GM13976 (cell line): ENCODE measurements around the gene PEX7.
"Not testable (repeated sequence)": the region's sequence is repeated elsewhere in the genome, so short reads cannot be mapped to it uniquely, and the experiment has no call there.

Experiments used
- DNase-seq: peaks from one replicate; pipeline ENCODE4 v3.0.0; 2012; ENCODE audit warnings: low spot score
- in situ Hi-C: fragments of 300-500 bp; cut with MboI; formaldehyde crosslinking; loops from one replicate; pipeline ENCODE4 v1.12.0; 2022; ENCODE audit warnings: low sequenced_read_pairs, mixed read lengths, inconsistent platforms; ENCODE audit not compliant: unreplicated experiment
- TF ChIP-seq, protein P1 (sequence below): IDR thresholded peaks from 2 replicates; pipeline ENCODE4 v1.5.1; 2012; ENCODE audit warnings: borderline replicate concordance, mild to moderate bottlenecking; ENCODE audit not compliant: insufficient read depth; ENCODE audit errors: extremely low read depth, missing control alignments, control extremely low read depth

The PEX7 gene

DNA sequence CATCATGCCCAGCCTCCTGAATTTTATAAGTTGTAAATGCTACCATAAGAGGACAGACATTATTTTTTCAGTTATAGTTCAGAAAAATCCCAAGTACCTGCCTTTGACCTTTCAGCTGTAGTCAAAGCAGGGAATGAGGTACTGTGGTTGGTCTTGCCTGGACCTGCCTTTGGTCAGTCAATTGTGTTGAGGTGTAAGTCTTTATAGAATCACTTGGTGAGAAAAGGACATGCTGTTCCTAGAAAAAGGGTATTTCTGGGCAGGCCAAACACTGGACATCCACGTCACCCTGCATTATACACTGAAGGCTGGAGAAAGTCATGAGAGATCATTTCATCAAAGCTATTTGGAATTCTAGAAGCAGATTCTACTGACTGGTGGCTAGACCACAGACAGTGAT, 40.3 kb downstream of the PEX7 start:
- no peak for DNase-seq
- TF ChIP-seq, protein P1, sequence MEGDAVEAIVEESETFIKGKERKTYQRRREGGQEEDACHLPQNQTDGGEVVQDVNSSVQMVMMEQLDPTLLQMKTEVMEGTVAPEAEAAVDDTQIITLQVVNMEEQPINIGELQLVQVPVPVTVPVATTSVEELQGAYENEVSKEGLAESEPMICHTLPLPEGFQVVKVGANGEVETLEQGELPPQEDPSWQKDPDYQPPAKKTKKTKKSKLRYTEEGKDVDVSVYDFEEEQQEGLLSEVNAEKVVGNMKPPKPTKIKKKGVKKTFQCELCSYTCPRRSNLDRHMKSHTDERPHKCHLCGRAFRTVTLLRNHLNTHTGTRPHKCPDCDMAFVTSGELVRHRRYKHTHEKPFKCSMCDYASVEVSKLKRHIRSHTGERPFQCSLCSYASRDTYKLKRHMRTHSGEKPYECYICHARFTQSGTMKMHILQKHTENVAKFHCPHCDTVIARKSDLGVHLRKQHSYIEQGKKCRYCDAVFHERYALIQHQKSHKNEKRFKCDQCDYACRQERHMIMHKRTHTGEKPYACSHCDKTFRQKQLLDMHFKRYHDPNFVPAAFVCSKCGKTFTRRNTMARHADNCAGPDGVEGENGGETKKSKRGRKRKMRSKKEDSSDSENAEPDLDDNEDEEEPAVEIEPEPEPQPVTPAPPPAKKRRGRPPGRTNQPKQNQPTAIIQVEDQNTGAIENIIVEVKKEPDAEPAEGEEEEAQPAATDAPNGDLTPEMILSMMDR, result no peak
- in situ Hi-C loops, result no loop called here

DNA sequence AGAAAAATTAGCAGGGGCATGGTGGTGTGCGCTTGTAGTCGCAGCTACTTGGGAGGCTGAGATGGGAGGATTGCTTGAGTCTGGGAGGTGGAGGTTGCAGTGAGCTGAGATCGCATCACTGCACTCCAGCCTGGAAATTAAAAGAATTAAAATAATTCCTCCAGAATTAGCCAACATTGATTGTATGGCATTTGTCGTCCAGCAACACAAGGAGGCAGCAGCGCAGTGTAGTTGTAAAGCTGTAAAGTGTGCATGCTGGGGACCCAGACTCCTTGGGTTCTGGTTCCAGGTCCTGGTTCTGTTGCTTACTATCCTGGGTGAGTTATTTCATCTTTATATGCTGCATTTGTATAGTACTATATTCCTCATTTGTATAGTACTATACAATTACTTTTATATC, 41.4 kb downstream of the PEX7 start:
- TF ChIP-seq, protein P1, result no peak
- no peak for DNase-seq
- in situ Hi-C loops, result no loop called here

DNA sequence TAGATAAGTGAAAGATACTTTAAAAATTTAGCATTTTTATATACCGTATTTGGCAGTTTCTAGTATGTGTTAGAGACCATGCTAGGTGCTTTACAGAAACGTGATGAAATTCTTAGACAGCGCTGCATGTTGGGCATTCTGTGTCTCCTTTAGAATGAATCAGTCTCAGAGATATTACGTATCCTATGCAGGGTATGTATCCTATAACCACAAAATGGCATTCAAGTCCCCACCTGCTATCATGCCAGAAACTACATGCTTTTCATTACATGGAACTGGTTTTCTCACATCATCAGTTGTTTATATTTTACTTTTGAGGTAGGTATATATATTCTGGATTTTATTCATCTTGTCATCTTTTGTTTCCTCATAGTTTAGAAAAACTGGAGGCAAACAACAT, 42.3 kb downstream of the PEX7 start:
- DNase-seq, result no peak
- TF ChIP-seq, protein P1, result no peak
- in situ Hi-C loops, result no loop called here

DNA sequence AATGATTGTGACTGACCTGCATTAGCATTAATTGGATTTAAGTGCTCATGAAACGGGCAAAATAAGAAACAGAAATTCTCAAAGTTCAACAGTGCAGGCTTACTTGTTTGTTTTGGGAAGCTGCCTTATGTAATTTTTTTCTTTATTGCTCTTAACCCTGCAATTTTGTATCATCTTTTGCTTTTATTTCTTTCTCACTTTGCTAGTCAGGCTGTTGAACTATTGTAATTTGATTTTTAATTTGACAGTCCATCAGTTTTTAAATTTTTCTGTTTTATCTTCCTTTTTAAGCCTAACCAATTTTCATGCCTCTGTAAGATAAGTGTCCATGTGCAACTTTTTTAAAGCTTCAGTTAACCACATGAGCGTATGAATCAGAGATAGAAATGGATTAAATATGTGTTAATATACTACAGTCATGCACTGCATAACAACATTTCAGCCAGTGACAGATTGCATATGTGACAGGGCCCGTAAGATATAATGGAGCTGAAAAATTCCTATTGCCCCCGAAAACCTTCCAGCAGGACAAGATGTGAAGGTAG, 44.6 kb downstream of the PEX7 start:
- TF ChIP-seq, protein P1, result no peak
- no peak for DNase-seq
- in situ Hi-C loops, result no loop called here

DNA sequence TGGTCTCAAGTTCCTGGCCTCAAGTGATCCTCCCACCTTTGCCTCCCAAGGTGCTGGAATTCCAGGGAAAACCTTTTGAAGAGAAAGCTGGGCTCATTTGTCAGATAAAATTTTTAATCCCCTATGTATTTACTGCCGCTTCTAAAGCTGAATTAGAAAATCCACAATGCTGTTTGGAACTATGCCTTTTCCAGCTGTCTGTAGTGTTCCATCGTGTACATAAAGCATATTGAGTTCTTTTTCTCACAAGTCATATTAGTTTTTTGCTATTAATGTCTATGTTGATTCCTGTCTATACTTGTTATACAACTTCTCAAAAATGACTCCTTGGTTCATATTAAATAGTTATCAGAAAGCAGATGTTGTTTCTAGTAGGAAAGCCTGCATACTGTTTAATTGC, 47.1 kb downstream of the PEX7 start:
- in situ Hi-C loops, result no loop called here
- TF ChIP-seq, protein P1, result no peak
- no peak for DNase-seq

DNA sequence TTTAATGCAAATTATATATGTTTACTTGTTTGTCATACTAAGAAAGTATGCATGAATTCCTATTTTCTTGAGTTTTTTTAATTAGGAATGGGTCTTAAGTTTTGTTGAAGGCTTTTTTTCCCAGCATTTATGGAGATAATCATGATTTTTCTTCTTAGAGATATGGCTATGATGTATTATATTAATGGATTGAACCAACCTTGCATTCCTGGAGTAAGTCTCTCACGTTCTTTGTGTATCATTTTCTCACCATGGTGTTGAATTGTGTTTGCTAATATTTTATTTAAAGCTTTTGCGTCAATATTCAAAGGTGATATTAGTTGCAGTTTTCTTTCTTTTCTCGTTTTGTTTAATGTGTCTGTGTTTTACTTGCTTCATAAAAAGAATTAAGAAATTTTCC, 51.4 kb downstream of the PEX7 start:
- in situ Hi-C loops, result no loop called here
- DNase-seq, result no peak
- TF ChIP-seq, protein P1, result no peak

DNA sequence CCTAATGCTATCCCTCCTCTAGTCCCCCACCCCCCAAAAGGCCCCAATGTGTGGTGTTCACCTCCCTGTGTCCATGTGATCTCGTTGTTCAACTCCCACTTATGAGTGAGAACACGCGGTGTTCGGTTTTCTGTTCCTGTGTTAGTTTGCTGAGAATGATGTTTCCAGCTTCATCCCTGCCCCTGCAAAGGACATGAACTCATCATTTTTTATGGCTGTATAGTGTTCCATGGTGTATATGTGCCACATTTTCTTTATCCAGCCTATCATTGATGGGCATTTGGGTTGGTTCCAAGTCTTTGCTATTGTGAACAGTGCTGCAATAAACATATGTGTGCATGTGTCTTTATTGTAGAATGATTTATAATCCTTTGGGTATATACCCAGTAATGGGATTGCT, 54.1 kb downstream of the PEX7 start:
- in situ Hi-C loops, DNase-seq: not testable (repeated sequence)
